Body of pancreas (tissue), 4 donors: Measurements from ENCODE around the gene FAM25A. TPM values are rescaled to one million over a fixed set of nuclear protein-coding genes. Genes with fewer than 3 reads are reported as not detected.

Source experiments
- ATAC-seq: fragments of 150-250 bp; one replicate; pipeline ENCODE4 v1.9.1; 2016
- DNase-seq, 4 donors: peaks; one replicate each; pipeline ENCODE4 v3.0.0-alpha.2; 2019
- H3K27ac ChIP-seq, 4 donors: fragments of 200-600 bp; sonication (generic); 1 replicate in 3 of 4; 2 replicates in 1 of 4; pipeline versions ENCODE4 v1.5.1 to v1.6.1; 2016 to 2019; ENCODE audit warnings: mild to moderate bottlenecking in 1 of 4, mixed read lengths in 1 of 4, moderate library complexity in 1 of 4
- H3K27me3 ChIP-seq, 2 donors: fragments of 200-600 bp; sonication (generic); one replicate each; pipeline ENCODE4 v1.6.0; 2016; ENCODE audit warnings: mild to moderate bottlenecking in 1 of 2
- H3K36me3 ChIP-seq, 2 donors: fragments of 200-600 bp; sonication (generic); replicated peaks in 1 of 2; 2 replicates each; pipeline ENCODE4 v1.5.1; 2016; ENCODE audit warnings: low read depth in 2 of 2; ENCODE audit not compliant: insufficient read depth in 1 of 2
- H3K4me1 ChIP-seq: fragments of 200-600 bp; sonication (generic); one replicate; pipeline ENCODE4 v1.6.0; 2016
- H3K4me3 ChIP-seq, 2 donors: fragments of 200-600 bp; sonication (generic); 1 replicate in 1 of 2; 2 replicates in 1 of 2; pipeline ENCODE4 v1.5.1; 2016 to 2019
- H3K9me3 ChIP-seq, 3 donors: fragments of 200-600 bp; sonication (generic); 1 replicate in 2 of 3; 2 replicates in 1 of 3; pipeline ENCODE4 v1.5.1; 2016
- POLR2A ChIP-seq, 3 donors: fragments of 450-650 bp; IDR thresholded peaks; one replicate each; pipeline ENCODE4 v1.6.1; 2016; ENCODE audit warnings: antibody characterized with exemption in 3 of 3, mild to moderate bottlenecking in 2 of 3
- WGBS, 2 donors: methylation state at CpG; one replicate each; pipeline ENCODE4 v1.1.5; 2017; 5-methylcytosine and 5-hydroxymethylcytosine counted together
- intact Hi-C: fragments of 100-400 bp; cut with DNase I; formaldehyde crosslinking; loops from one replicate; pipeline ENCODE4 v1.15.1; 2023
- total RNA-seq, 2 donors: library from RNA; depleted of rRNA; stranded (reverse); fragments of >200 nt; gene quantifications; one replicate each; pipeline ENCODE4 v1.1.0, GENCODE V29; 2016
- TF ChIP-seq, protein P1 (sequence below), 7 experiments: fragments of 450-650 bp in 4 of 7; fragments of 200-600 bp in 3 of 7; sonication (generic) in 3 of 7; IDR thresholded peaks; one replicate each; pipeline ENCODE4 v1.5.1; 2016 to 2019; ENCODE audit warnings: antibody characterized with exemption in 7 of 7

Gene FAM25A
- total RNA-seq, 2 donors from 2014 or later = not detected

DNA sequence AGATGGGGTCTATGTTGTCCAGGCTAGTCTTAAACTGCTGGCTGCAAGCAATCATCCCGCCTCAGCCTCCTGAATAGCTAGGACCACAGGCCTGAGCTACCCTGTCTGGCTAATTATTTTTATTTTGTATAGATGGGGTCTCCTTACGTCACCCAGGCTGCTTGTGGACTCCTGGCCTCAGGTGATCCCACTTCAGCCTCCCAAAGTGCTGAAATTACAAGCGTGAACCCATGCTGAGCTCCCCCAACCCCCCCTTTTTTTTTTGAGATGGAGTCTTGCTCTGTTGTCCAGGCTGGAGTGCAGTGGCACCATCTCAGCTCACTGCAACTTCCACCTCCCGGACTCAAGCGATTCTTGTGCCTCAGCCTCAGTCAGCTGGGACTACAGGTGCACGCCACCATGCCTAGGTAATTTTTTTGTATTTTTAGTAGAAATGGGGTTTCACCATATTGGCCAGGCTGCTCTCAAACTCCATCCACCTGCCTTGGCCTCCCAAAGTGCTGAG, 25.4 kb downstream of the FAM25A start:
- Histone ChIP-seq H3K4me3 (no peak overlapping the region), H3K9me3 (no peaks in the 10 kb centered on the region), H3K27me3 (no peaks in the 10 kb centered on the region), H3K4me1 (no peaks in the 10 kb centered on the region), H3K36me3 (peaks cover 7 to 14% of the 10 kb centered on the region in 2 donors), H3K27ac (no peak overlapping the region)
- 95 to 99% methylated on average over 6 of the region's 6 CpGs for WGBS, 2 donors
- DNase-seq (no peak), ATAC-seq (no peak)
- intact Hi-C loops = no loop called here
- TF ChIP-seq, protein P1, sequence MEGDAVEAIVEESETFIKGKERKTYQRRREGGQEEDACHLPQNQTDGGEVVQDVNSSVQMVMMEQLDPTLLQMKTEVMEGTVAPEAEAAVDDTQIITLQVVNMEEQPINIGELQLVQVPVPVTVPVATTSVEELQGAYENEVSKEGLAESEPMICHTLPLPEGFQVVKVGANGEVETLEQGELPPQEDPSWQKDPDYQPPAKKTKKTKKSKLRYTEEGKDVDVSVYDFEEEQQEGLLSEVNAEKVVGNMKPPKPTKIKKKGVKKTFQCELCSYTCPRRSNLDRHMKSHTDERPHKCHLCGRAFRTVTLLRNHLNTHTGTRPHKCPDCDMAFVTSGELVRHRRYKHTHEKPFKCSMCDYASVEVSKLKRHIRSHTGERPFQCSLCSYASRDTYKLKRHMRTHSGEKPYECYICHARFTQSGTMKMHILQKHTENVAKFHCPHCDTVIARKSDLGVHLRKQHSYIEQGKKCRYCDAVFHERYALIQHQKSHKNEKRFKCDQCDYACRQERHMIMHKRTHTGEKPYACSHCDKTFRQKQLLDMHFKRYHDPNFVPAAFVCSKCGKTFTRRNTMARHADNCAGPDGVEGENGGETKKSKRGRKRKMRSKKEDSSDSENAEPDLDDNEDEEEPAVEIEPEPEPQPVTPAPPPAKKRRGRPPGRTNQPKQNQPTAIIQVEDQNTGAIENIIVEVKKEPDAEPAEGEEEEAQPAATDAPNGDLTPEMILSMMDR (IDR thresholded peaks at IDR 0.05) = no peak
- no peak for TF ChIP-seq POLR2A (IDR thresholded peaks at IDR 0.05)

DNA sequence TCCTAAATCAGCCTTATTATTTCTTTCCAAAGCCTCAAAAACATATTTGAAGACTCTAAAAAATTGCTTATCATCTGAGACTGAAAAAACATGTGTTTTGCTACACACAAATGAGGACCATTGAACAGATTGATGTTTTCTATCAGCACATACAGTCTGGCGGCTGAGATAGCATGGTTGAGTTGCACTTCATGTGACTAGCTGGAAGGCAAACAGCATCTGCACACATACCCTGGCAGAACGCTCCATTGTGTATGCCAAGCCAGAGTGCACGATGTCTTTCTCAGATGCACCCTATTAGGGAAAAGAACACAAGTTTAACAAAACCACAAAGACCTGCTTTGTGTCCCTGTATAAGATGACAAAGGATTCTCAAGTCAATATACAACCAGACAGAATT, 33.0 kb downstream of the FAM25A start:
- Histone ChIP-seq H3K9me3 (no peaks in the 10 kb centered on the region), H3K4me1 (no peaks in the 10 kb centered on the region), H3K27ac (no peak overlapping the region), H3K36me3 (peaks cover 3 to 29% of the 10 kb centered on the region in 2 donors), H3K4me3 (no peak overlapping the region), H3K27me3 (no peaks in the 10 kb centered on the region)
- TF ChIP-seq, protein P1 (IDR thresholded peaks at IDR 0.05) = no peak
- TF ChIP-seq POLR2A (IDR thresholded peaks at IDR 0.05) = no peak
- peak in 3 of 4 donors; percentile 15 to 46 (median 24) for DNase-seq
- intact Hi-C loops = no loop called here
- no peak for ATAC-seq
- WGBS, 2 donors = 35 to 45% methylated on average over 3 of the region's 3 CpGs

DNA sequence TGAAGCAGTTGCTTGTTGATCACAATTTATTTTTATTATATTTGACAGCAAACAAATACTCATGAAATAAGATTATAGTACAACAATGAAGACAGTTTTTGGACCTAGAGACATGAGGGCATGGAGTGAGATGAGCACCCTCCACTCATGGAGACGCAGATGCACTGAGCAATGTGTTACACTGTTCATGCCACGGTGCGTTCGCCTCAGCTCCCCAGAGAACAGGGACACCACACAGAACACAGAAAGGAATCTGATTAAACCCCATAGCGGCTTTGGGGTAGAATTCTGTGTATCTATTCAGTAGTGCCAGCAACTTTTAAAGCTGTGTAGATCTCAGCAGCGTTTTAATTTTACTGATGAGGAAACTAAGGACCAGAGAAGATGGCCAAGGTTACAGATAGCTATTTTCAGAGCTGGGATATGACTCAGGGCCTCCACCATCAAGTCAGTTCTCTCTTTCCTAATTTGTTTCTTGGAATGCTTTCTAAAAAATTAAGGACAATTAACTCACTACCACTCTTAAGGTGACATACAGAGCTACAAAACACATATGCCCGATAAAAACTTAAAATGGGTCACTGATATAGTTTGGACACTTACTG, 33.6 kb downstream of the FAM25A start:
- DNase-seq (no peak), ATAC-seq (no peak)
- TF ChIP-seq, protein P1 (IDR thresholded peaks at IDR 0.05) = no peak
- TF ChIP-seq POLR2A (IDR thresholded peaks at IDR 0.05) = no peak
- intact Hi-C loops = no loop called here
- no peaks in the 10 kb centered on the region for H3K9me3 ChIP-seq
- H3K36me3 ChIP-seq = peaks cover 9 to 31% of the 10 kb centered on the region in 2 donors
- no peaks in the 10 kb centered on the region for H3K4me1 ChIP-seq
- no peak overlapping the region for H3K27ac ChIP-seq
- no peaks in the 10 kb centered on the region for H3K27me3 ChIP-seq
- WGBS, 2 donors = 91% methylated on average over 7 of the region's 7 CpGs
- no peak overlapping the region for H3K4me3 ChIP-seq

DNA sequence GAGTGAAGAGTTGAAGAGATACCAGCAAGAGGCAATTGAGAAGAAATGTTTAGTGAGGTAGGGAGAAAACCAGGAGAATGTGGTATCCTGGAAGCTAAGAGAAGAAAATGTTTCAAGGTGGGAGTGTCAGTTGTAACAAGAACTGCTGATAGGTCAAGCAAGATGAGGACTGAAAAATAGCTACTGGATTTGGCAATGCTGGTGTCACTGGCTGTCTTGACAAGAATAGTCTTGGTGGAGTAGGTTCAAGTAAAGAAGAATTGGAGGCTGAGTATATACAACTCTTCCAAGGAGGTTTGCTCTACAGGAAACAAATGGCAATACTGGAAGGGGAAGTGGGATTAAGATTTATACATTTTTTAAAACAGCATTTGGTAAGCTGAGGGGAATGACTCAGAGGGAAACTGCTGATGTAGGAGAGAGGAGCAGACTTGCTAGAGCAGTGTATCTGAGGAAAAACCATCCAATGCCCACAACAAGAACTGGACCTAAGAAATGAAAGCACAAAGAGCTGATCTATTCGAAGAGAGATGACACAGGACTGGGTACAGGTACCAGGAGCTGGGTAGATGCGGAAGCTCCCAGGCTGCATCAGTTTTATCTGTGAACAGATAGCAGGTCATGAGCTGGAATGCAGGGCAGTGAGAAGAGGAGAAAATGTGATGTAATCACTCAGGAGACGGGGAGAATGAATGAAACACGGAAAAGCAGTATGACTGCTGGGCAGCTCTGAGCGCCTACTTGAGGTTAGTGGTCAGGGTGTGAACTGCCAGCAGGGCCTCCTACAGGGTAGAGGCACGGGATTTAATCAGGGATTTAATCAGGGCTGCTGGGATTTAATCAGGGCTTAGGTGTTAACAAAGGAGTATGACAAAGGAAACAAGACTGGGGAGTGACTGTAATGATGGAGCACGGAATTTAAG, 34.5 kb downstream of the FAM25A start:
- intact Hi-C loops = no loop called here
- H3K36me3 ChIP-seq = peaks cover 13 to 33% of the 10 kb centered on the region in 2 donors
- ATAC-seq (no peak), DNase-seq (peak in 1 of 4 donors; percentile 10)
- 69 to 73% methylated on average over 7 of the region's 7 CpGs for WGBS, 2 donors
- no peaks in the 10 kb centered on the region for H3K9me3 ChIP-seq
- TF ChIP-seq POLR2A (IDR thresholded peaks at IDR 0.05) = no peak
- TF ChIP-seq, protein P1 (IDR thresholded peaks at IDR 0.05) = no peak
- H3K27me3 ChIP-seq = no peaks in the 10 kb centered on the region
- no peak overlapping the region for H3K27ac ChIP-seq
- H3K4me1 ChIP-seq = no peaks in the 10 kb centered on the region
- no peak overlapping the region for H3K4me3 ChIP-seq
